HL-60 (cell line): ENCODE results near the gene LIPI.

Source experiments
- DNase-seq, 2 experiments: peaks; one replicate each; pipeline ENCODE4 v3.0.0-alpha.2; 2010 to 2020; ENCODE audit warnings: low read depth in 1 of 2, low spot score in 1 of 2
- H3K27ac ChIP-seq: fragments of 250-450 bp; sonication (Bioruptor Pico); replicated peaks from 2 replicates; pipeline ENCODE4 v1.5.1; 2020; ENCODE audit warnings: mild to moderate bottlenecking, moderate library complexity
- H3K27me3 ChIP-seq: fragments of 250-450 bp; sonication (Bioruptor Pico); 2 replicates; pipeline ENCODE4 v1.5.1; 2021; ENCODE audit warnings: mild to moderate bottlenecking, moderate library complexity; ENCODE audit not compliant: insufficient read depth, poor library complexity, severe bottlenecking
- H3K4me3 ChIP-seq: replicated peaks from 2 replicates; pipeline ENCODE4 v1.5.1; 2011; ENCODE audit warnings: mild to moderate bottlenecking, control low read depth, low read length; ENCODE audit not compliant: insufficient read depth
- GABPA ChIP-seq: IDR thresholded peaks from 2 replicates; pipeline ENCODE4 v1.6.1; 2012; ENCODE audit warnings: low read depth
- POLR2AphosphoS5 ChIP-seq: IDR thresholded peaks from 2 replicates; pipeline ENCODE4 v1.6.1; 2012; ENCODE audit warnings: low read depth
- SPI1 ChIP-seq: IDR thresholded peaks from 2 replicates; pipeline ENCODE4 v1.6.1; 2012; ENCODE audit warnings: low read depth, mild to moderate bottlenecking, borderline replicate concordance
- TF ChIP-seq, protein P1 (sequence below): IDR thresholded peaks from one replicate; pipeline ENCODE4 v1.5.1; 2011; ENCODE audit warnings: low read length, control low read depth, inconsistent platforms; ENCODE audit not compliant: insufficient read depth
- TF ChIP-seq, protein P2 (sequence below): IDR thresholded peaks from 2 replicates; pipeline ENCODE4 v1.6.1; 2012; ENCODE audit warnings: low read depth; ENCODE audit not compliant: insufficient replicate concordance

The LIPI gene

DNA sequence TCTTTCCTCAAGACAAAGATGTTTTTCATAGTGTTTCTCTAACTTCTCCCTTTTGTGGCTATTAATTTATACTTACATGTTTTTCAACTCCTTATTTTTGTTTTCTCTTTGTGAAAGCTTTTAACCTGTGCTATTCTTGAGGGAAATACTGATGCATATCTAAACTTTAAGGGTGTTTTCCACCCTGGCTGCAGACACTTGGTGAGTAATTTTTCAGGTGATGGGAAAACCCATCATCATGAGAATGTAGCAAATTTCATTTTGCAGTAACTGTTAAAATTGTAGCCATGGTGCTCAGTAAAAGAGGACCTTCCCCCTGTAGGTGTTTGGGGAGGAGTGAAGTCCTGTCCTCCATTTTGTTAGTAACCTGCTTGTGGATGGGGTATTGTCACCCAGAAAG, 124.2 kb downstream of the LIPI start:
- H3K27ac ChIP-seq = no peak overlapping the region
- no peaks in the 10 kb centered on the region for H3K27me3 ChIP-seq
- no peak for DNase-seq
- TF ChIP-seq SPI1 (no peak), GABPA (no peak), POLR2AphosphoS5 (no peak)
- TF ChIP-seq, protein P1, sequence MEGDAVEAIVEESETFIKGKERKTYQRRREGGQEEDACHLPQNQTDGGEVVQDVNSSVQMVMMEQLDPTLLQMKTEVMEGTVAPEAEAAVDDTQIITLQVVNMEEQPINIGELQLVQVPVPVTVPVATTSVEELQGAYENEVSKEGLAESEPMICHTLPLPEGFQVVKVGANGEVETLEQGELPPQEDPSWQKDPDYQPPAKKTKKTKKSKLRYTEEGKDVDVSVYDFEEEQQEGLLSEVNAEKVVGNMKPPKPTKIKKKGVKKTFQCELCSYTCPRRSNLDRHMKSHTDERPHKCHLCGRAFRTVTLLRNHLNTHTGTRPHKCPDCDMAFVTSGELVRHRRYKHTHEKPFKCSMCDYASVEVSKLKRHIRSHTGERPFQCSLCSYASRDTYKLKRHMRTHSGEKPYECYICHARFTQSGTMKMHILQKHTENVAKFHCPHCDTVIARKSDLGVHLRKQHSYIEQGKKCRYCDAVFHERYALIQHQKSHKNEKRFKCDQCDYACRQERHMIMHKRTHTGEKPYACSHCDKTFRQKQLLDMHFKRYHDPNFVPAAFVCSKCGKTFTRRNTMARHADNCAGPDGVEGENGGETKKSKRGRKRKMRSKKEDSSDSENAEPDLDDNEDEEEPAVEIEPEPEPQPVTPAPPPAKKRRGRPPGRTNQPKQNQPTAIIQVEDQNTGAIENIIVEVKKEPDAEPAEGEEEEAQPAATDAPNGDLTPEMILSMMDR = no peak
- TF ChIP-seq, protein P2, sequence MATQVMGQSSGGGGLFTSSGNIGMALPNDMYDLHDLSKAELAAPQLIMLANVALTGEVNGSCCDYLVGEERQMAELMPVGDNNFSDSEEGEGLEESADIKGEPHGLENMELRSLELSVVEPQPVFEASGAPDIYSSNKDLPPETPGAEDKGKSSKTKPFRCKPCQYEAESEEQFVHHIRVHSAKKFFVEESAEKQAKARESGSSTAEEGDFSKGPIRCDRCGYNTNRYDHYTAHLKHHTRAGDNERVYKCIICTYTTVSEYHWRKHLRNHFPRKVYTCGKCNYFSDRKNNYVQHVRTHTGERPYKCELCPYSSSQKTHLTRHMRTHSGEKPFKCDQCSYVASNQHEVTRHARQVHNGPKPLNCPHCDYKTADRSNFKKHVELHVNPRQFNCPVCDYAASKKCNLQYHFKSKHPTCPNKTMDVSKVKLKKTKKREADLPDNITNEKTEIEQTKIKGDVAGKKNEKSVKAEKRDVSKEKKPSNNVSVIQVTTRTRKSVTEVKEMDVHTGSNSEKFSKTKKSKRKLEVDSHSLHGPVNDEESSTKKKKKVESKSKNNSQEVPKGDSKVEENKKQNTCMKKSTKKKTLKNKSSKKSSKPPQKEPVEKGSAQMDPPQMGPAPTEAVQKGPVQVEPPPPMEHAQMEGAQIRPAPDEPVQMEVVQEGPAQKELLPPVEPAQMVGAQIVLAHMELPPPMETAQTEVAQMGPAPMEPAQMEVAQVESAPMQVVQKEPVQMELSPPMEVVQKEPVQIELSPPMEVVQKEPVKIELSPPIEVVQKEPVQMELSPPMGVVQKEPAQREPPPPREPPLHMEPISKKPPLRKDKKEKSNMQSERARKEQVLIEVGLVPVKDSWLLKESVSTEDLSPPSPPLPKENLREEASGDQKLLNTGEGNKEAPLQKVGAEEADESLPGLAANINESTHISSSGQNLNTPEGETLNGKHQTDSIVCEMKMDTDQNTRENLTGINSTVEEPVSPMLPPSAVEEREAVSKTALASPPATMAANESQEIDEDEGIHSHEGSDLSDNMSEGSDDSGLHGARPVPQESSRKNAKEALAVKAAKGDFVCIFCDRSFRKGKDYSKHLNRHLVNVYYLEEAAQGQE = no peak
- H3K4me3 ChIP-seq = no peak overlapping the region

DNA sequence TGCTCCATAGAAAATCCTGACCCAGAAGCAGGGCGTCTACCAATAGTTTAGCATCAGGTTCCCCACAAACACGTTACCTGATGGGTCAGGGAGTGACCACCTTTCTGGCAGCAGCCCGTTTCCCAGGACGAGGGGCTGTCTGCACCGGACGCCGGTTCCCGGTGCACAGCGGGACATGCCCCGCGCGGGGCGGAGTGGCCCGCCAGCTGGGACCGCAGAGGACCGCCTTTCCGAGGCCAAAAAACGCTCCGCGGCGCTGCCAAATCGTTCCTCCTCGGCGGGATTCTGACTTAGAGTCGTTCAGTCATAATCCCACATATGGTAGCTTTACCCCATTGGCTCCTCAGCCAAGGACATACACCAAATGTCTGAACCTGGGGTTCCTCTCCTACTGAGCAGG, 126.1 kb downstream of the LIPI start:
- Histone ChIP-seq H3K4me3 (no peak overlapping the region), H3K27me3 (no peaks in the 10 kb centered on the region), H3K27ac (no peak overlapping the region)
- no peak for DNase-seq
- TF ChIP-seq POLR2AphosphoS5 (no peak), GABPA (no peak), SPI1 (no peak)
- TF ChIP-seq, protein P2 = no peak
- TF ChIP-seq, protein P1 = no peak

DNA sequence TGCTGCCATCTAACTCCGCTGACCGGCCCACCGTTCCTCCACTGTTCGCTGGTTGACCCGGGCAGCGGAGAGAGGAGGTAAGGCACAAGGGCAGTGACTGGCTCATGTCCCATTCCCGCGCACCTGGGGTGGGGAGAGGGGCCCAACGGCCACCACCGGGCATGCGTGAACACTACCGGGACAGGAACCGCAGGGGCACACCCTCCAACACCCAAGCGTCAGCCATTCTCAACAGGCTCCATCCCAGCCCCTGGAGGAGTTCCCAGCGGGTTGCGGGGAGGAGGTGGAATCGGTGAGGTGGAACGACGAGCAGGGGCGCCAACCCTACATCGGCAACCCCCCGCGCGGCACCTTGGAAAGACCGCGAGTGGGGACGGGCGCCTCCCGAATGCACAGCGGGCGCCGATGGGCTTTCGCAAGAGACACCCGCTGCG, 126.7 kb downstream of the LIPI start:
- H3K27ac ChIP-seq = no peak overlapping the region
- TF ChIP-seq, protein P2 = no peak
- TF ChIP-seq GABPA (no peak), SPI1 (no peak), POLR2AphosphoS5 (no peak)
- TF ChIP-seq, protein P1 = no peak
- DNase-seq = no peak
- no peak overlapping the region for H3K4me3 ChIP-seq
- H3K27me3 ChIP-seq = no peaks in the 10 kb centered on the region
